Fibroblast of skin of right biceps (primary cell): ENCODE results near the gene LARP6.
"Not testable (repeated sequence)": the region's sequence is repeated elsewhere in the genome, so short reads cannot be mapped to it uniquely, and the experiment has no call there.

Source experiments
- DNase-seq: peaks from one replicate; pipeline ENCODE4 v3.0.0-alpha.2; 2013

LARP6 gene

GRCh38 chr15:70858614-70859321 is 4.8 kb upstream of the LARP6 start:
- DNase-seq, result not testable (repeated sequence)

- DNase-seq, result peak; percentile 70
These were observed 3.8 kb upstream of the LARP6 start for GRCh38 chr15:70857562-70858285.

- DNase-seq, result peak; percentile 99
These were observed 3.1 kb upstream of the LARP6 start for GRCh38 chr15:70856884-70857561.

- peak; percentile 82 for DNase-seq
These were observed 2.4 kb upstream of the LARP6 start for GRCh38 chr15:70856177-70856883.

- DNase-seq, result no peak
These were observed 1.8 kb upstream of the LARP6 start for GRCh38 chr15:70855764-70856163.

GRCh38 chr15:70854666-70854976 is 664 bp upstream of the LARP6 start:
- peak; percentile 74 for DNase-seq

- DNase-seq, result peak; percentile 59
These were observed 512 bp downstream of the LARP6 start for GRCh38 chr15:70853318-70853972.

GRCh38 chr15:70852501-70853317 is 1.2 kb downstream of the LARP6 start:
- peak; percentile 84 for DNase-seq

GRCh38 chr15:70851889-70852288 is 2.1 kb downstream of the LARP6 start:
- no peak for DNase-seq

GRCh38 chr15:70845602-70846360 is 8.2 kb downstream of the LARP6 start:
- no peak for DNase-seq

- DNase-seq, result no peak
These were observed 16.5 kb downstream of the LARP6 start for GRCh38 chr15:70837476-70837875.

- no peak for DNase-seq
These were observed 18.1 kb downstream of the LARP6 start for GRCh38 chr15:70835841-70836240.

- DNase-seq, result no peak
These were observed 18.5 kb downstream of the LARP6 start for GRCh38 chr15:70835415-70835814.

GRCh38 chr15:70834999-70835398 is 19.0 kb downstream of the LARP6 start:
- no peak for DNase-seq

GRCh38 chr15:70833861-70834765 is 19.8 kb downstream of the LARP6 start:
- DNase-seq, result peak; percentile 92

GRCh38 chr15:70833422-70833821 is 20.5 kb downstream of the LARP6 start:
- DNase-seq, result no peak

GRCh38 chr15:70832176-70832575 is 21.8 kb downstream of the LARP6 start:
- no peak for DNase-seq

GRCh38 chr15:70831094-70831911 is 22.7 kb downstream of the LARP6 start:
- DNase-seq, result no peak

- no peak for DNase-seq
These were observed 23.3 kb downstream of the LARP6 start for GRCh38 chr15:70830615-70831014.
